Activated T-cell treated with anti-CD3 and anti-CD28 coated beads, Interleukin-2, amount 50 U/mL, for 48 hours (primary cell): ENCODE measurements around the gene THADA.
A peak's percentile ranks its signal among the peaks of the same experiment; 100 is the strongest.
"Not testable (repeated sequence)": the region's sequence is repeated elsewhere in the genome, so short reads cannot be mapped to it uniquely, and the experiment has no call there.

Experiments used
- DNase-seq, 2 experiments: peaks; one replicate each; pipeline ENCODE4 v3.0.0-alpha.2; 2020

THADA gene

GRCh38 chr2:43595603-43596412 lies at the start of gene THADA:
Gene THADA (minus strand): TSS chr2:43596038. CDS start chr2:43592392, 3,646 bp downstream.
- DNase-seq, result peak; percentile 97 to 98

- no peak for DNase-seq
Observed at GRCh38 chr2:43643680-43644079, 47.8 kb upstream of the THADA start.

- DNase-seq, result no peak
Observed at GRCh38 chr2:43642363-43642762, 46.5 kb upstream of the THADA start.

- DNase-seq, result peak; percentile 93 to 96
Observed at GRCh38 chr2:43637030-43637803, 41.4 kb upstream of the THADA start, which contains the start of gene PLEKHH2. Gene PLEKHH2 (plus strand): TSS chr2:43637260. CDS start chr2:43644674, 7,414 bp downstream.

GRCh38 chr2:43636621-43637020 lies 40.8 kb upstream of the THADA start:
- peak in 1 of 2 experiments; percentile 42 for DNase-seq

GRCh38 chr2:43636153-43636552 lies 40.3 kb upstream of the THADA start:
- not testable (repeated sequence) for DNase-seq

- DNase-seq, result no peak
Observed at GRCh38 chr2:43634604-43635306, 38.9 kb upstream of the THADA start.

- no peak for DNase-seq
Observed at GRCh38 chr2:43631618-43632317, 35.9 kb upstream of the THADA start.

GRCh38 chr2:43622931-43623451 lies 27.2 kb upstream of the THADA start:
- DNase-seq, result no peak

GRCh38 chr2:43619511-43619910 lies 23.7 kb upstream of the THADA start:
- no peak for DNase-seq

- no peak for DNase-seq
Observed at GRCh38 chr2:43616967-43617680, 21.3 kb upstream of the THADA start.

GRCh38 chr2:43612944-43613343 lies 17.1 kb upstream of the THADA start:
- DNase-seq, result no peak

GRCh38 chr2:43611987-43612894 lies 16.4 kb upstream of the THADA start:
- peak; percentile 82 to 83 for DNase-seq

GRCh38 chr2:43610361-43610760 lies 14.5 kb upstream of the THADA start:
- no peak for DNase-seq

- peak in 1 of 2 experiments; percentile 36 for DNase-seq
Observed at GRCh38 chr2:43609290-43609918, 13.6 kb upstream of the THADA start.

GRCh38 chr2:43605851-43606250 lies 10.0 kb upstream of the THADA start:
- no peak for DNase-seq

- peak in 1 of 2 experiments; percentile 46 for DNase-seq
Observed at GRCh38 chr2:43605079-43605655, 9.3 kb upstream of the THADA start.

GRCh38 chr2:43604674-43605073 lies 8.8 kb upstream of the THADA start:
- DNase-seq, result no peak

GRCh38 chr2:43600596-43600995 lies 4.8 kb upstream of the THADA start:
- not testable (repeated sequence) for DNase-seq

GRCh38 chr2:43594875-43595274 lies 963 bp downstream of the THADA start:
- DNase-seq, result no peak
